GM12875 (cell line): ENCODE results near the gene DPM3.
"Not testable (repeated sequence)": the region's sequence is repeated elsewhere in the genome, so short reads cannot be mapped to it uniquely, and the experiment has no call there.

Source experiments
- H3K4me3 ChIP-seq: one replicate; pipeline ENCODE4 v1.5.1; 2011; ENCODE audit warnings: low read depth, low read length, control low read depth
- TF ChIP-seq, protein P1 (sequence below): IDR thresholded peaks from 2 replicates; pipeline ENCODE4 v1.5.1; 2011; ENCODE audit warnings: low read depth, mild to moderate bottlenecking, control low read depth, inconsistent platforms, low read length, moderate library complexity, borderline replicate concordance; ENCODE audit not compliant: insufficient read depth

Gene DPM3, protein sequence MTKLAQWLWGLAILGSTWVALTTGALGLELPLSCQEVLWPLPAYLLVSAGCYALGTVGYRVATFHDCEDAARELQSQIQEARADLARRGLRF

DNA sequence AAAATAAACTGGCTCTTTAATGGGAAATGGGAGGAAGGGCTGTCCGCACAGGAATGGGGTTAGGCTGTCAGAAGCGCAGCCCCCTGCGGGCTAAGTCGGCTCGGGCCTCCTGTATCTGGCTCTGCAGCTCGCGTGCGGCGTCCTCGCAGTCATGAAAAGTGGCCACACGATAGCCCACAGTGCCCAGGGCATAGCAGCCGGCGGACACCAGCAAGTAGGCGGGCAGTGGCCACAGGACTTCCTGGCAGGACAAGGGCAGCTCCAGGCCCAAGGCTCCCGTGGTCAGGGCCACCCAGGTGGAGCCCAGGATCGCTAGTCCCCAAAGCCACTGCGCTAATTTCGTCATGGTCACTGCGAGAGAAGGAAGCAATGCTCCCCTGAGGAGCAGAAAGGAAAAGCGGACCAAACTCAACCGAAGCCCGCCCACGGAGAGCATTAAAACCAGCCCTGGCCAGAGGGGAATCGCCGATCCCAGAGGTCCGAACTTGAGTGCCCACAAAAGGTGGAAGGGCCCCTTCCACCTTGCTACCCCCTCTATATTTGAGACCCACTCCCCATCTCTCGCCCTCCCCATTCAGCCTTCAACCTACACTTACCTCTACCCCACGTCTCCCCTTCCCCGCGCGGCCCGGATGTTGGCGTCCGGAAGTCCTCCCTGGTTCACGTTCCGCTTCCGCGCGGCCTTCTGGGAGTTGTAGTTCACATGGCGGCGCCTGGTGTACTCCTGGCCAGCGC lies at the start of gene DPM3:
DPM3 (minus strand) TSS at position 637 of the 735 bp plus-strand sequence; CDS start at position 346, 291 bp downstream.
- TF ChIP-seq, protein P1, sequence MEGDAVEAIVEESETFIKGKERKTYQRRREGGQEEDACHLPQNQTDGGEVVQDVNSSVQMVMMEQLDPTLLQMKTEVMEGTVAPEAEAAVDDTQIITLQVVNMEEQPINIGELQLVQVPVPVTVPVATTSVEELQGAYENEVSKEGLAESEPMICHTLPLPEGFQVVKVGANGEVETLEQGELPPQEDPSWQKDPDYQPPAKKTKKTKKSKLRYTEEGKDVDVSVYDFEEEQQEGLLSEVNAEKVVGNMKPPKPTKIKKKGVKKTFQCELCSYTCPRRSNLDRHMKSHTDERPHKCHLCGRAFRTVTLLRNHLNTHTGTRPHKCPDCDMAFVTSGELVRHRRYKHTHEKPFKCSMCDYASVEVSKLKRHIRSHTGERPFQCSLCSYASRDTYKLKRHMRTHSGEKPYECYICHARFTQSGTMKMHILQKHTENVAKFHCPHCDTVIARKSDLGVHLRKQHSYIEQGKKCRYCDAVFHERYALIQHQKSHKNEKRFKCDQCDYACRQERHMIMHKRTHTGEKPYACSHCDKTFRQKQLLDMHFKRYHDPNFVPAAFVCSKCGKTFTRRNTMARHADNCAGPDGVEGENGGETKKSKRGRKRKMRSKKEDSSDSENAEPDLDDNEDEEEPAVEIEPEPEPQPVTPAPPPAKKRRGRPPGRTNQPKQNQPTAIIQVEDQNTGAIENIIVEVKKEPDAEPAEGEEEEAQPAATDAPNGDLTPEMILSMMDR: no peak

DNA sequence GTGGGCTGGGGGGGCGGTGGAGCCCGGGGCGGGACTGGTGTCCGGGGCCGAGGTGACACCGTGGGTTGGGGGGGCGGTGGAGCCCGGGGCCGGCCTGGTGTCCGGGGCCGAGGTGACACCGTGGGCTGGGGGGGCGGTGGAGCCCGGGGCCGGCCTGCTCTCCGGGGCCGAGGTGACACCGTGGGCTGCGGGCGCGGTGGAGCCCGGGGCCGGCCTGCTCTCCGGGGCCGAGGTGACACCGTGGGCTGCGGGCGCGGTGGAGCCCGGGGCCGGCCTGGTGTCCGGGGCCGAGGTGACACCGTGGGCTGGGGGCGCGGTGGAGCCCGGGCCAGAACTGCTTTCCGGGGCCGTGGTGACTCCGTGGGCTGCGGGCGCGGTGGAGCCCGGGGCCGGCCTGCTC lies 49.6 kb upstream of the DPM3 start:
- H3K4me3 ChIP-seq: not testable (repeated sequence)

More for the DNA sequence above, at the start of gene DPM3:
- H3K4me3 ChIP-seq: peak within 1 kb of the TSS; percentile 93

DNA sequence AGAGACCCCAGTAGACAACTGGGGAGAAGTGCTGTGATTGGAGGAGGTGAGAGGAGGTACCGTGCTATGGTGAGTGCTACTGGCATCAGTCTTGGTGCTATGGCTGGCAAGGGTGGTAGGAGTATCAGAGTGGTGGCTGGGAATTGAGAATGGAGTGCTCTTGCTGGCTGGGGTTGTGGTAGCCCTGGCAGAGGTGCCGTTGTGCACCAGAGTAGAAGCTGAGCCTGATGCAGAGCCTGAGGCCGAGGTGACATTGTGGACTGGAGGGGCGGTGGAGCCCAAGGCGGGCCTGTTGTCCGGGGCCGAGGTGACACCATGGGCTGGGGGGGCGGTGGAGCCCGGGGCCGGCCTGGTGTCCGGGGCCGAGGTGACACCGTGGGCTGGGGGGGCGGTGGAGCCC lies 47.9 kb upstream of the DPM3 start:
- no peak overlapping the region for H3K4me3 ChIP-seq
- TF ChIP-seq, protein P1: no peak

DNA sequence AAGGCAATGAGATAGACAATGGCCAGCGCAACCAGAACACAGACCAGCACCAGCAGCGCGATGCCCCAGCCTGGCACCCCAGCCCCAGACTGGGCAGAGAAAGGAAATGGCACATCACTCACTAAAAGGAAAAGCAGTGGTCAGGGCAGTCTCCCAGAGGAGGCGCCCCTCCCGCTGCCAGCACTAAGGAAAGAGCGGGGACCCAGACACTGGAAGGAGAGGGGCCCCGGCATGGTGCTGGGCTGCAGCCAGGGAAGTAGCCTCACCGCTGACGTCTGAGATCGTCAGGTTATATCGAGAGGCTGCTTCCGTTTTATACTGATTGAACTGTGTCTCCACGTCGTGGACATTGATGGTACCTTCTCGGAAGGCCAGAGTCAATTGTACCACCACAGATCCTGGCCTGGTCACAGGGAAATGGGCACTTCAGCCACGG lies 47.1 kb upstream of the DPM3 start:
- no peak overlapping the region for H3K4me3 ChIP-seq
- TF ChIP-seq, protein P1: no peak

DNA sequence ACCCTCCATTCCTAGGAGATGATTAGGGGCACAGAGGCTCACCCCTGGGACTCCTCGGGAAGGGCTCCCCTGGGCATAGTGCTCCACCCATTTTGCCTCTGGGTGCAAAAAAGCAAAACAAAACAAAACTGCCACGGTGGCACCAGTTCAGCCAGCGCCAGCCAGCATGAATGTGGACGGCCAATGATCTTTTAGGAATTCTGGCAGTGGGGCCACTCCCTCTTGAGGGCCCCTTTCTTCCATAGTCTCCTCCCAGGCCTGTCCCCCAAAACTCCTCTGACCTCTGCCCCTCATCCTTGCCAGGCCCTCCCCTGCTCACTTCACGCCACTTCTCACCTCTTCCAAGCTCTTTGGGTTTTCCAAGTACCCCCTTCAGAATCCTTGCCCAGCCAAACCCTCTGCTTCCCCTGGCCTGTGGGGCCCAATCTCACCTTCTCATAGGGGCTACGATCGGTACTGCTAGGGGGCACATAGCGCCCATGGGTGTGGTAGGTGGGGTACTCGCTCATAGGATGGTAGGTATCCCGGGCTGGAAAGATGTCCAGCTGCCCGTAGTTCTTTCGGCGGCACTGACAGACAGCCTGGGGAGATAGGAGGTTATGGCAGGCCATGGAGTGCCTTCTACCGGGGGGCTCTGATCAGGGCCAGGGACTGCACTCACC lies 46.6 kb upstream of the DPM3 start:
- H3K4me3 ChIP-seq: no peak overlapping the region
- TF ChIP-seq, protein P1: no peak

DNA sequence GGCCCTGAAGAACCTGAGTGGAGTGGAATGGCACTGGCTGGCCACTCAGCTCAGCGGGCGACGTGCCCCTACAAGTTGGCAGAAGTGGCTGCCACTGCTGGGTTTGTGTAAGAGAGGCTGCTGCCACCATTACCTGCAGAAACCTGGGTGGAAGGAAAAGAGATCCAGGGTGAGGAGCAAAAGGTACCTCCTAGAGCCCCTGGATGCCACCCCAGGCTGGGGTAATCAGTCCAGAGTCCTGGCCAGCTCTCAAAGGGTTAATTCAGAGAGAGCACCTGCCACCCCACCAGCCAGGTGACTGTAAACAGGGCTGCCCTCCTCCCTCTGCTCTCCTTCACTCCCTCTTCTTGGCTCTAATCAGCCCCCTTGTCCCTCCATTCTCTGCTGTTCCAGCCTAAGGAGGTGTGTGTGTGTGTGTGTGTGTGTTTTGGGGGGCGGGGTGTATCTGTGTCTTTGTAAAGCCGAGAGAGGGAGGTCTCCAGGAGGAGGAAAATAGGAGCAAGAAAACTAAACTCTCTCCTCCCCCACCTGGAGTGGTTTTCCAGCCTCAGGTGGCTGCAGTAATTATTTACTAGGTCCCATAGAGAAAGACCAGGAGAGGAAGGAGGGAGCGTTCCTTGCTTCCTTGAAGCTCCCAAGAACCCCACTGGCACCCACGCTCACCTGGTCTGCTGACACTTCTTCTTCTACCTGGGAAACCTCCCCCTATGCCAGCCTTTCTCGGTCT lies 45.9 kb upstream of the DPM3 start:
- no peak overlapping the region for H3K4me3 ChIP-seq
- TF ChIP-seq, protein P1: no peak

DNA sequence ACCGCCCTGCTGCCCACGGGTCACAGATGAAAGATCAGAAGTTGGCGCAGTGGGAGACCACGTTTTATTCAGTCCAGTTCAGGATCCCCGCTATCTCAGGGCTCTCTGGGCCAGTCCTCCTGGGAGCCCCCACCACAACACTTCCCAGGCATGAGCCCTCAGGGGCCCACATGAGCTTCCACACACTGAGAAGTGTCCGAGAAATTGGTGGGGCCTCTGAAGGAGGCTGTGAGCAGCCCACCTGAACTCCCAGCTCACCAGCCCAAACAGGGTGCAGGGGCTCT lies 45.4 kb upstream of the DPM3 start:
- TF ChIP-seq, protein P1: no peak
- H3K4me3 ChIP-seq: no peak overlapping the region
